HEK293 (cell line): ENCODE measurements around the gene EFCAB11.
A peak's percentile ranks its signal among the peaks of the same experiment; 100 is the strongest.

Experiments used
- CTCF ChIA-PET: fragments of 350-600 bp; formaldehyde crosslinking; extraction: SDS; loops from one replicate; lab custom pipeline; 2021; ENCODE audit warnings: antibody characterized with exemption; lab: Yijun Ruan, JAX
- POLR2A ChIA-PET: fragments of 300-600 bp; formaldehyde crosslinking; extraction: SDS; loops from one replicate; lab custom pipeline; 2020; ENCODE audit warnings: antibody characterized with exemption, inconsistent platforms; lab: Yijun Ruan, JAX
- H3K27ac ChIP-seq: fragments of 200-500 bp; sonication (Bioruptor generic); 2 replicates; pipeline ENCODE4 v1.5.1; 2014; ENCODE audit warnings: low read depth, low read length, control low read depth, inconsistent platforms; ENCODE audit errors: extremely low read depth
- H3K36me3 ChIP-seq, 2 experiments: fragments of 200-500 bp in 1 of 2; sonication (Bioruptor generic) in 1 of 2; 1 replicate in 1 of 2; 2 replicates in 1 of 2; pipeline ENCODE4 v1.5.1; 2014 to 2017; ENCODE audit warnings: inconsistent platforms in 2 of 2, low read length in 2 of 2; ENCODE audit not compliant: control insufficient read depth in 2 of 2, insufficient read depth in 1 of 2
- H3K4me1 ChIP-seq: fragments of 200-500 bp; sonication (Bioruptor generic); 2 replicates; pipeline ENCODE4 v1.5.1; 2014; ENCODE audit warnings: mild to moderate bottlenecking, low read length, inconsistent platforms; ENCODE audit not compliant: control insufficient read depth, insufficient read depth
- H3K4me3 ChIP-seq: 2 replicates; pipeline ENCODE4 v1.5.1; 2011; ENCODE audit warnings: low read depth, mild to moderate bottlenecking, control low read depth, low read length, moderate library complexity
- H3K9me3 ChIP-seq: fragments of 200-500 bp; sonication (Bioruptor generic); 2 replicates; pipeline ENCODE4 v1.5.1; 2014; ENCODE audit warnings: low read depth, low read length, inconsistent platforms; ENCODE audit not compliant: control insufficient read depth, insufficient read depth
- OSR2 ChIP-seq: fragments of 450-650 bp; formaldehyde crosslinking; IDR thresholded peaks from 2 replicates; pipeline ENCODE4 v1.5.1; 2016; ENCODE audit warnings: missing biosample characterization, missing genetic modification characterization
- PRDM10 ChIP-seq: fragments of 450-650 bp; formaldehyde crosslinking; IDR thresholded peaks from 2 replicates; pipeline ENCODE4 v1.5.1; 2016; ENCODE audit warnings: missing biosample characterization, missing genetic modification characterization
- SCRT1 ChIP-seq: fragments of 450-650 bp; formaldehyde crosslinking; IDR thresholded peaks from 2 replicates; pipeline ENCODE4 v1.5.1; 2016; ENCODE audit warnings: missing biosample characterization, missing genetic modification characterization, borderline replicate concordance
- SCRT2 ChIP-seq: fragments of 450-650 bp; formaldehyde crosslinking; IDR thresholded peaks from 2 replicates; pipeline ENCODE4 v1.5.1; 2016; ENCODE audit warnings: missing biosample characterization, missing genetic modification characterization
- TRIM28 ChIP-seq: IDR thresholded peaks from 2 replicates; pipeline ENCODE4 v1.6.1; 2011; ENCODE audit warnings: low read length, control low read depth, borderline replicate concordance
- ZNF2 ChIP-seq: fragments of 450-650 bp; formaldehyde crosslinking; IDR thresholded peaks from 2 replicates; pipeline ENCODE4 v1.5.1; 2016; ENCODE audit warnings: missing biosample characterization, missing genetic modification characterization
- ZNF335 ChIP-seq: fragments of 450-650 bp; formaldehyde crosslinking; conservative IDR thresholded peaks from 2 replicates; pipeline ENCODE4 v1.5.1; 2016; ENCODE audit warnings: missing biosample characterization, missing genetic modification characterization
- ZNF501 ChIP-seq: fragments of 450-650 bp; formaldehyde crosslinking; IDR thresholded peaks from 2 replicates; pipeline ENCODE4 v1.5.1; 2016; ENCODE audit warnings: missing biosample characterization, missing genetic modification characterization
- TF ChIP-seq, protein P1 (sequence below): fragments of 450-650 bp; formaldehyde crosslinking; IDR thresholded peaks from 2 replicates; pipeline ENCODE4 v1.5.1; 2016; ENCODE audit warnings: missing biosample characterization, missing genetic modification characterization
- TF ChIP-seq, protein P2 (sequence below): fragments of 450-650 bp; formaldehyde crosslinking; IDR thresholded peaks from 2 replicates; pipeline ENCODE4 v1.5.1; 2016; ENCODE audit warnings: missing biosample characterization, missing genetic modification characterization
- TF ChIP-seq, protein P3 (sequence below): fragments of 450-650 bp; formaldehyde crosslinking; IDR thresholded peaks from 2 replicates; pipeline ENCODE4 v1.5.1; 2016; ENCODE audit warnings: missing biosample characterization, missing genetic modification characterization, borderline replicate concordance

EFCAB11 gene

DNA sequence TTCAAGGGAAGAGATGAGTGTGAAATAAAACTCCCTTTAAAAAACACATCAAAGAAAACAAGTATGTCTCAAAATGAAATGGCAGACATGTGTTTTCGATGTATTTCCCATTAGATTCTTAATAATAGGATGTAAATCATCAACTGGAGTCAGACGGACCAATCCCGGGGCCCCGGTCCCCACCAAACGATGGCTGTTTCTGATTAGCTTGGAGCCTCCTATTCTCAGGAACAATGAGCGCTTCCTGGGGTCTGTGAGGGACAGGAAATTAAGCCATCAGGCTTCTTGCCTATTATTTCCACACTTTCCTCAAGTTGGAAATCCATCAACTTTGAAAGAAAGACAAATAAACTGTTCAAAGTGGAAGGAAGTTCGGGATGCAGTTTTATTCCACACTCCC, 179.4 kb downstream of the EFCAB11 start:
- Histone ChIP-seq H3K27ac (no peak overlapping the region), H3K4me1 (no peaks in the 10 kb centered on the region), H3K36me3 (no peaks in the 10 kb centered on the region), H3K9me3 (no peaks in the 10 kb centered on the region), H3K4me3 (no peak overlapping the region)
- TF ChIP-seq, protein P1, sequence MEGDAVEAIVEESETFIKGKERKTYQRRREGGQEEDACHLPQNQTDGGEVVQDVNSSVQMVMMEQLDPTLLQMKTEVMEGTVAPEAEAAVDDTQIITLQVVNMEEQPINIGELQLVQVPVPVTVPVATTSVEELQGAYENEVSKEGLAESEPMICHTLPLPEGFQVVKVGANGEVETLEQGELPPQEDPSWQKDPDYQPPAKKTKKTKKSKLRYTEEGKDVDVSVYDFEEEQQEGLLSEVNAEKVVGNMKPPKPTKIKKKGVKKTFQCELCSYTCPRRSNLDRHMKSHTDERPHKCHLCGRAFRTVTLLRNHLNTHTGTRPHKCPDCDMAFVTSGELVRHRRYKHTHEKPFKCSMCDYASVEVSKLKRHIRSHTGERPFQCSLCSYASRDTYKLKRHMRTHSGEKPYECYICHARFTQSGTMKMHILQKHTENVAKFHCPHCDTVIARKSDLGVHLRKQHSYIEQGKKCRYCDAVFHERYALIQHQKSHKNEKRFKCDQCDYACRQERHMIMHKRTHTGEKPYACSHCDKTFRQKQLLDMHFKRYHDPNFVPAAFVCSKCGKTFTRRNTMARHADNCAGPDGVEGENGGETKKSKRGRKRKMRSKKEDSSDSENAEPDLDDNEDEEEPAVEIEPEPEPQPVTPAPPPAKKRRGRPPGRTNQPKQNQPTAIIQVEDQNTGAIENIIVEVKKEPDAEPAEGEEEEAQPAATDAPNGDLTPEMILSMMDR (tag by site-specific recombination), result no peak
- TF ChIP-seq, protein P2, sequence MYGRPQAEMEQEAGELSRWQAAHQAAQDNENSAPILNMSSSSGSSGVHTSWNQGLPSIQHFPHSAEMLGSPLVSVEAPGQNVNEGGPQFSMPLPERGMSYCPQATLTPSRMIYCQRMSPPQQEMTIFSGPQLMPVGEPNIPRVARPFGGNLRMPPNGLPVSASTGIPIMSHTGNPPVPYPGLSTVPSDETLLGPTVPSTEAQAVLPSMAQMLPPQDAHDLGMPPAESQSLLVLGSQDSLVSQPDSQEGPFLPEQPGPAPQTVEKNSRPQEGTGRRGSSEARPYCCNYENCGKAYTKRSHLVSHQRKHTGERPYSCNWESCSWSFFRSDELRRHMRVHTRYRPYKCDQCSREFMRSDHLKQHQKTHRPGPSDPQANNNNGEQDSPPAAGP (tag by site-specific recombination), result no peak
- ChIA-PET POLR2A (no interaction called here), CTCF (no interaction called here)

- no peaks in the 10 kb centered on the region for H3K9me3 ChIP-seq
- ChIA-PET CTCF (no interaction called here), POLR2A (no interaction called here)
- H3K4me1 ChIP-seq, result no peaks in the 10 kb centered on the region
- H3K4me3 ChIP-seq, result no peak overlapping the region
- H3K27ac ChIP-seq, result no peak overlapping the region
- TF ChIP-seq OSR2 (tag by site-specific recombination) (no peak), PRDM10 (tag by site-specific recombination) (no peak), SCRT1 (tag by site-specific recombination) (peak; percentile 48; the same call in 1 of the 2 replicates), SCRT2 (peak; percentile 42; the same call in 1 of the 2 replicates), ZNF335 (tag by site-specific recombination) (no peak), TRIM28 (peak; percentile 89; the same call in 1 of the 2 replicates), ZNF501 (tag by site-specific recombination) (no peak)
- TF ChIP-seq, protein P3, sequence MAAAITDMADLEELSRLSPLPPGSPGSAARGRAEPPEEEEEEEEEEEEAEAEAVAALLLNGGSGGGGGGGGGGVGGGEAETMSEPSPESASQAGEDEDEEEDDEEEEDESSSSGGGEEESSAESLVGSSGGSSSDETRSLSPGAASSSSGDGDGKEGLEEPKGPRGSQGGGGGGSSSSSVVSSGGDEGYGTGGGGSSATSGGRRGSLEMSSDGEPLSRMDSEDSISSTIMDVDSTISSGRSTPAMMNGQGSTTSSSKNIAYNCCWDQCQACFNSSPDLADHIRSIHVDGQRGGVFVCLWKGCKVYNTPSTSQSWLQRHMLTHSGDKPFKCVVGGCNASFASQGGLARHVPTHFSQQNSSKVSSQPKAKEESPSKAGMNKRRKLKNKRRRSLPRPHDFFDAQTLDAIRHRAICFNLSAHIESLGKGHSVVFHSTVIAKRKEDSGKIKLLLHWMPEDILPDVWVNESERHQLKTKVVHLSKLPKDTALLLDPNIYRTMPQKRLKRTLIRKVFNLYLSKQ, result no peak
- no peaks in the 10 kb centered on the region for H3K36me3 ChIP-seq
Observed at GRCh38 chr14:89773644-89774316, 180.8 kb downstream of the EFCAB11 start.

DNA sequence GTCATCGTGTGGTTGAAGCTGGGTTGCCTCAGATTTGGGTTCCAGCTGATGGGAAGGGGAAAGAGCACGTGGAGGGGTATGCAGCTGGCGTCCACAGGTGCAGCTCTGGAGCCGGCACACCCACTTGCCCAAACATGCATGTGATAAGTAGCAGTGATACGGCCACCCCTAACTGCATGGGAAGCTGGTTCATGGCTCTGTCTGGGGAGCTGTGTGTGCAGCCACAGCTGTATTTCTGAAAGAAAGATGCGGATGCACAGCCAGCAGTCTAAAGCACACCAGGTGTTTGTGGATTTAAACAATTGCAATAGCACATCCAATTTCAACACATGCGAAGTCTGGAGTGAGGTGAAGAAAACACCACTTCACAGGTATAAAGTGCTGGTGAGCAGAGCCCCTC, 181.4 kb downstream of the EFCAB11 start:
- ChIA-PET POLR2A (no interaction called here), CTCF (interaction anchor here (0.6 kb wide), 1 partner anchor 195 kb away, joined by 5 read pairs; no protein-coding TSS in a partner anchor)
- Histone ChIP-seq H3K27ac (no peak overlapping the region), H3K36me3 (no peaks in the 10 kb centered on the region), H3K4me1 (no peaks in the 10 kb centered on the region), H3K4me3 (no peak overlapping the region), H3K9me3 (no peaks in the 10 kb centered on the region)
- TF ChIP-seq ZNF2 (tag by site-specific recombination), result no peak
